ENCODE measurements around the gene ARHGAP12.
"Not testable (repeated sequence)": the region's sequence is repeated elsewhere in the genome, so short reads cannot be mapped to it uniquely, and the experiment has no call there.

DNA sequence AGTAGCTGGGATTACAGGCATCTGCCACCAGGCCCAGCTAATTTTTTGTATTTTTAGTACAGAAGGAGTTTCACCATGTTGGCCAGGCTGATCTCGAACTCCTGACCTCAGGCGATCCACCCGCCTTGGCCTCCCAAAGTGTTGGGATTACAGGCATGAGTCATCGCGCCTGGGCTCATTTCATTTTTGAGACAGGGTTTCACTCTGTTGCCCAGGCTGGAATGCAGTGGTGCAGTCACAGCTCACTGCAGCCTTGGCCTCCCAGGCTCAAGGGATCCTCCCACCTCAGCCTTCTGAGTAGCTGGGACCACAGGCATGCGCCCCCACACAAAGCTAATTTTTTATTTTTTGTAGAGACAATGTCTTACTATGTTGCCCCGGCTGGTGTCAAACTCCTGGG is 159.7 kb downstream of the ARHGAP12 start:
- TF ChIP-seq EZH2phosphoT487 (IDR thresholded peaks at IDR 0.05; ENCODE audit: borderline replicate concordance, low read depth, low read length) = not testable (repeated sequence)
- TF ChIP-seq, protein P1, sequence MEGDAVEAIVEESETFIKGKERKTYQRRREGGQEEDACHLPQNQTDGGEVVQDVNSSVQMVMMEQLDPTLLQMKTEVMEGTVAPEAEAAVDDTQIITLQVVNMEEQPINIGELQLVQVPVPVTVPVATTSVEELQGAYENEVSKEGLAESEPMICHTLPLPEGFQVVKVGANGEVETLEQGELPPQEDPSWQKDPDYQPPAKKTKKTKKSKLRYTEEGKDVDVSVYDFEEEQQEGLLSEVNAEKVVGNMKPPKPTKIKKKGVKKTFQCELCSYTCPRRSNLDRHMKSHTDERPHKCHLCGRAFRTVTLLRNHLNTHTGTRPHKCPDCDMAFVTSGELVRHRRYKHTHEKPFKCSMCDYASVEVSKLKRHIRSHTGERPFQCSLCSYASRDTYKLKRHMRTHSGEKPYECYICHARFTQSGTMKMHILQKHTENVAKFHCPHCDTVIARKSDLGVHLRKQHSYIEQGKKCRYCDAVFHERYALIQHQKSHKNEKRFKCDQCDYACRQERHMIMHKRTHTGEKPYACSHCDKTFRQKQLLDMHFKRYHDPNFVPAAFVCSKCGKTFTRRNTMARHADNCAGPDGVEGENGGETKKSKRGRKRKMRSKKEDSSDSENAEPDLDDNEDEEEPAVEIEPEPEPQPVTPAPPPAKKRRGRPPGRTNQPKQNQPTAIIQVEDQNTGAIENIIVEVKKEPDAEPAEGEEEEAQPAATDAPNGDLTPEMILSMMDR (conservative IDR thresholded peaks at IDR 0.05; ENCODE audit: low read length) = not testable (repeated sequence)

Measured in OCI-LY7 (cell line).